NCI-H2107 (cell line): ENCODE results near the gene NDOR1.
"Not testable (repeated sequence)": the region's sequence is repeated elsewhere in the genome, so short reads cannot be mapped to it uniquely, and the experiment has no call there.

ENCODE experiments used
- DNase-seq: peaks from one replicate; lab custom pipeline; 2025; lab: John Stamatoyannopoulos, UW

Gene NDOR1

DNA sequence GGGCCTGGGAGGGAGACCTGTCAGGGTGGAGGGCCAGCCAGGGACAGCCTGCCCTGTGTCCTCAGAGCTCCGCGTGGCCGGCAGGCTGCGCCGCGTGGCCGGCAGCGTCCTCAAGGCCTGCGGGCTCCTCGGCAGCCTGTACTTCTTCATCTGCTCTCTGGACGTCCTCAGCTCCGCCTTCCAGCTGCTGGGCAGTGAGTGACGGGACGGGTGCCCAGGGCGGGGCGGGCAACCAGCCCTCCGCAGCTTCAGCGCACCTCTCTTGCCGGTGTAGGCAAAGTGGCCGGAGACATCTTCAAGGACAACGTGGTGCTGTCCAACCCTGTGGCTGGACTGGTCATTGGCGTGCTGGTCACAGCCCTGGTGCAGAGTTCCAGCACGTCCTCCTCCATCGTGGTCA is 27.0 kb downstream of the NDOR1 start:
- no peak for DNase-seq

- no peak for DNase-seq
Observed at GRCh38 chr9:137233143-137233980, 27.9 kb downstream of the NDOR1 start.

- DNase-seq = no peak
Observed at GRCh38 chr9:137234055-137234697, 28.7 kb downstream of the NDOR1 start.

DNA sequence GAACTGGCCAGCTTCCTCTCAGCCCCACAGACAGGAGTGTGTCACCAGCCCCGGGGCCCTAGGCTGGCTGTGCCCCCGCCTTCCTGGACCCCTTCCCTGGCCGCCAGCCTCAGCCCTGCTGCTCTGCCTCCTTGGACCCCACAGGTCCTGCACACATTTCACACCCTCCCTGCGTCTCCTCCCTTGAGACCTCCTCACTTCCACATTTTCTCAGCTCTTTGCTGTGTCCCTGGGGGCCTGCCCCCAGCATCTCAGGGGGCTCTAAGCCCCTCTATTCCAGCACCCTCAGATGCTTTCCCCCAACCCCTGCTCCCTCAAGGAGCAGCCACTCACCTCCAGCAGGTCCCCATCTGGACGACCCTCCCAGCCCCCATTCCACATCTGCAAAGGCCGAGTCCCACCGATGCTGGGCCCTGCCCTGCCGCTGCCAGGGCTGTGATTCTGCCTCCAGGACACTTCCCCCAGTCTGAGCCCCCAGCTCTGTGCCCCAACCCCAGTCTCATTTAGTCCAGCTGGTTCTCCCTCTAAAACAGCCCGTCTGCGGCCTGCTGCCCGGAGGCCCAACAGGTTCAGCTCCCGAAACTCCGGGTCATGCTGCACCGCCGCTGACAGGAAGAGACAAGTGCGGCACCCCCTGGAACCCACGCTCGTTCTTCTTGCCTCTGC is 29.4 kb downstream of the NDOR1 start:
- DNase-seq = no peak

DNA sequence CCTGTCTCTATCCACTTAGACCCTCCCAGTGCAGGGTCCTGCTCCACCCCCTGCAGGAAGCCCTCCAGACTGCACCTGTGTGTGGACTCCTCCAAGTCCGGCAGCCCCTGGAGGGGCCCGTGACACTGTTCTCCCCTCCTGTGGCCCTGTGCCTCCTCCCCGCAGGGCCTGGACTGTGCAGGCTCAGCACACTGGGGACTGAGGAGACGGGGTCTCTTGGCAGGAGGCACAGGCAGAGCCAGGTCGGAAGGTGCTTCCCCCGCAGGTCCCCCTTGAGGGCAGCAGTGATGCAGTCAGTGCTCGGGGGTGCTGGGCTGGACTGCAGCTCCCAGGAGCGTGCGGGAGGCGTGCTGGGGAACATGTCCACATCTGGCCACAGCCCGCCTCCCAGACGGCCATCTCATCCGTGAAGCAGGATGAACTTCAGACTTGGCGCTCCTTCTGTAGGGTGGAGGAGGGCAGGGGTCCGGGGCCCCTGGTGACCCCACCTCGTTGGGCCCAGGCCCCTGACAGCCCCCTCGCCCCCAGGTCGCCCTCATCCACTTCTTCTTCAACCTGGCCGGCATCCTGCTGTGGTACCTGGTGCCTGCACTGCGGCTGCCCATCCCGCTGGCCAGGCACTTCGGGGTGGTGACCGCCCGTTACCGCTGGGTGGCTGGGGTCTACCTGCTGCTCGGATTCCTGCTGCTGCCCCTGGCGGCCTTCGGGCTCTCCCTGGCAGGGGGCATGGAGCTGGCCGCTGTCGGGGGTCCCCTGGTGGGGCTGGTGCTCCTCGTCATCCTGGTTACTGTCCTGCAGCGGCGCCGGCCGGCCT is 30.1 kb downstream of the NDOR1 start:
- DNase-seq = no peak

- peak; percentile 95 for DNase-seq
Observed at GRCh38 chr9:137236238-137236935, 30.9 kb downstream of the NDOR1 start.

DNA sequence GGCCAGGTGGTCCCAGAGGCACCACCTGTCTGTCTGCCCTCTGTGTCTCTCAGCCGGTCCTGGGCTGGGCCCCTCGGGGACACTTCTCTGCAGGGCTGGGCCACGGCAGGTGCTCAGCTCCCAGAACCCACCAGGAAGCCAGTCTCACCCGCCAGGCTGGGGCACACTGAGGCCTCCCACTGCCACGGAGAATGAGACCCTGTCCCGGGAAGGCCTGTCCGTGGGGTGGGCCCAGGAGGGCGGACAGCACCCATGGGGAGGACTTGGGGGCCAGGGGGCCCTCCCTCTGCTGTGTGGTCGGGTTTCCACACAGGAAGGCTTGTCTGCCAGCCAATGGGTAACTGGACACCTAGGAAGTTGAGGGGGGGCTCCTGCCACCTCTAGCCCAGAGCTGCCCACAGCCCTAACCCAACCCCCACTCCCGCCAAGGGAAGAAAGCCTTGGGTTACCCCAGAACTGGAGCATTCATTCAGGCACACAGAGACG is 31.5 kb downstream of the NDOR1 start:
- DNase-seq = peak; percentile 75

GRCh38 chr9:137237759-137238726 is 32.5 kb downstream of the NDOR1 start:
- DNase-seq = peak; percentile 79

GRCh38 chr9:137239541-137240200 is 34.2 kb downstream of the NDOR1 start:
- not testable (repeated sequence) for DNase-seq

GRCh38 chr9:137240318-137240840 is 34.9 kb downstream of the NDOR1 start:
- DNase-seq = peak; percentile 80

DNA sequence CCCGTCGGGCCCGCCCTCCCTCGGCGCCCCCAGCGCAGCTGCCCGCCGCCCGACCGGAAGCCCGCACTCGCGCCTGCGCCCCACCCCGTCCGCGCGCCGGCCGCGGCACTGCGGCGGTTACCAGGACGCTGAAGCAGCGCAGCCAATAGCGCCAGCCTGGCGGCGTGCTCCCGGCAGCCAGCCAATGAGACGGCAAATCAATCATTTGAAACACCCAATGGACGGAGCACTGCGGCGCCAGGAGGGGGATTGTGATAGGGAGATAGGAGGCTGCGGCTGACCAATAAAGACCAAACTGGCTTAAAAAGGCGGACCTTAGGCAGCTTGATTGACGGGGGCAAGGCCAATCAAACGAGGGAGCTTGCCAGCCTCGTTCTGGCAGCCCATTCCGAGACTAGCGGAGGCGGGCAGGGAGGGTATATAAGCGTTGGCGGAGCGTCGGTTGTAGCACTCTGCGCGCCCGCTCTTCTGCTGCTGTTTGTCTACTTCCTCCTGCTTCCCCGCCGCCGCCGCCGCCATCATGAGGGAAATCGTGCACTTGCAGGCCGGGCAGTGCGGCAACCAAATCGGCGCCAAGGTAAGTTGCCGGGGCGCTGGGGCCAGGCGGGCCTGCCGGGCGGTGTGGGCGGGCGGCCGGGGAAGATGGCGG is 35.5 kb downstream of the NDOR1 start, which contains the start of gene TUBB4B:
Gene TUBB4B, plus strand, starts transcription at position 447 of the 649 bp plus-strand sequence. Its CDS starts 74 bp downstream, at position 521.
- DNase-seq = peak; percentile 100

DNA sequence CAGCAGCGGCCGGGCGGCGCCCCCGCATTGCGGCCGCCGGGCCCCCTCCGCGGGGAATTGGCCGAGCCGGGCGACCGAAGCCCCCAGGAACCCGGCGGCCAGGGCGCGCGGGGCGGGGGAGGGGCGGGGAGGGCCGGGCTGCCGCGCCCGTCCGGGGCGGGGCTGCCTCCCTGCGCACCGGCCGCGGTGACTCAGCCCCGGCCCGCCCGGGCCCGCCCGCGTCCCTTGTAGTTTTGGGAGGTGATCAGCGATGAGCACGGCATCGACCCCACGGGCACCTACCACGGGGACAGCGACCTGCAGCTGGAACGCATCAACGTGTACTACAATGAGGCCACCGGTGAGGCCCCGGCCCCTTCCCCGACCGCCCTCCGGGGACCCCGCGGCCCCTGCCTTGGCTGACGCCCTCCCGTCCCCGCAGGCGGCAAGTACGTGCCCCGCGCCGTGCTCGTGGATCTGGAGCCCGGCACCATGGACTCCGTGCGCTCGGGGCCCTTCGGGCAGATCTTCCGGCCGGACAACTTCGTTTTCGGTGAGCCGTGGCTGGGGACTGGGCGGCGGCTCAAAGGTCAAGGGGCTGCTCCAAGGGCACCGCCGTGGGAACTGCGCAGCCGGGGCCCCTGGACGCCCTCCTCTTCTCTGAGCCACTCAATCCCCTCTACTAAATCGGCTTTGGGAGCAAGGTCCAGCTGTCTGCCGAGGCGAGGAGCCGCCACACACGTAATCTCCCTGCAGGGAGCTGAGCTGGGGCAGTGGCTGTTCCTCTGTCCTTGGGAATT is 36.2 kb downstream of the NDOR1 start:
- DNase-seq = no peak

GRCh38 chr9:137242269-137243203 is 37.0 kb downstream of the NDOR1 start:
- no peak for DNase-seq

DNA sequence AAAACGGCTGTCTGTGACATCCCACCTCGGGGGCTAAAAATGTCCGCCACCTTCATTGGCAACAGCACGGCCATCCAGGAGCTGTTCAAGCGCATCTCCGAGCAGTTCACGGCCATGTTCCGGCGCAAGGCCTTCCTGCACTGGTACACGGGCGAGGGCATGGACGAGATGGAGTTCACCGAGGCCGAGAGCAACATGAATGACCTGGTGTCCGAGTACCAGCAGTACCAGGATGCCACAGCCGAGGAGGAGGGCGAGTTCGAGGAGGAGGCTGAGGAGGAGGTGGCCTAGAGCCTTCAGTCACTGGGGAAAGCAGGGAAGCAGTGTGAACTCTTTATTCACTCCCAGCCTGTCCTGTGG is 37.7 kb downstream of the NDOR1 start:
- DNase-seq = not testable (repeated sequence)

DNA sequence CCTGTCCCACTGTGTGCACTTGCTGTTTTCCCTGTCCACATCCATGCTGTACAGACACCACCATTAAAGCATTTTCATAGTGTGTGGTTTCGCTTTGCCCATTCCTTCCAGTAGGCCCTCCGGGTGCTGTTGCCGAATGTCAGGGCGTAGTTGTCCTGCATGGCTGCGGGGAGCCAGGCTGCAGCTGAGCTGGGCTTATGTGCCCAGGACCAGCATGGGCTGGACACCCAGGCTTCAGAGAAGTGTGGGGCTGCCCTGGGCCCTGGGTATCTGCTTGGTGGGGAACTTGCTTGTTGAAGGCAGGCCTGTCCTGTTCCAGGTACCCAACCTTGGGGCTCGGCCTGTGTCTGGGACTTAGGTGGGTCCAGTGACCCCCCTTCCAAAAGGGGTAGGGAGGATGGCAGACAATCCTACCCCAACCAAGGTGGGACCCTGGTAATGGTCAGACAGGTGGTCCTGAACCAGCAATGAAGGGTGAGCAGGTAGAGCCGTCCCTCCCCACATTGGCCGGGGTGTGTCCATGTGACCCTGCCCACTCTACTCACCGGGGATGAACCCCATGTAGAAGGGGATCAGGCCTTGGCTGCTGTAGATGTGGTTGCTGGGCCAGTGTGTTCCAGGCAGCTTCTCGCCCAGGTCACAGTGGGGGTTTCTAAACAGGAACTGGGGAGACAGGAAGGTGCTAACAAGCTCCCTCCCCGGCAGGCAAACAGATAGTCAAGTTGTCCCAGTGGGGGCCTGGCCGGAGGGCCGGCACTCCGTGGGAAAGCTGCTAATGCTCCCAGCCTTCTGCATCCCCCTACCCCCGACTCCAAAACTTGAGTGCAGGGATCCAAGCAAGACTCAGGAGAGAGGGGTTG is 38.4 kb downstream of the NDOR1 start:
- no peak for DNase-seq
